HepG2 (cell line): ENCODE measurements around the gene FBXO10.

ENCODE experiments used
- CHD4 ChIP-seq: fragments of 200-600 bp; sonication (generic); IDR thresholded peaks from 2 replicates; pipeline ENCODE4 v1.7.0; 2017; ENCODE audit warnings: mild to moderate bottlenecking, low read length, borderline replicate concordance
- KDM5A ChIP-seq: fragments of 200-600 bp; sonication (generic); IDR thresholded peaks from 2 replicates; pipeline ENCODE4 v1.7.0; 2018; ENCODE audit warnings: antibody characterized with exemption, mild to moderate bottlenecking, low read length, borderline replicate concordance
- KLF6 ChIP-seq: IDR thresholded peaks from 2 replicates; pipeline ENCODE4 v1.8.0; 2016; ENCODE audit warnings: missing biosample characterization, missing genetic modification reagents
- TAF1 ChIP-seq: sonication (generic); formaldehyde crosslinking; IDR thresholded peaks from 2 replicates; pipeline ENCODE4 v1.4.0; 2020; ENCODE audit warnings: missing genetic modification reagents

DNA sequence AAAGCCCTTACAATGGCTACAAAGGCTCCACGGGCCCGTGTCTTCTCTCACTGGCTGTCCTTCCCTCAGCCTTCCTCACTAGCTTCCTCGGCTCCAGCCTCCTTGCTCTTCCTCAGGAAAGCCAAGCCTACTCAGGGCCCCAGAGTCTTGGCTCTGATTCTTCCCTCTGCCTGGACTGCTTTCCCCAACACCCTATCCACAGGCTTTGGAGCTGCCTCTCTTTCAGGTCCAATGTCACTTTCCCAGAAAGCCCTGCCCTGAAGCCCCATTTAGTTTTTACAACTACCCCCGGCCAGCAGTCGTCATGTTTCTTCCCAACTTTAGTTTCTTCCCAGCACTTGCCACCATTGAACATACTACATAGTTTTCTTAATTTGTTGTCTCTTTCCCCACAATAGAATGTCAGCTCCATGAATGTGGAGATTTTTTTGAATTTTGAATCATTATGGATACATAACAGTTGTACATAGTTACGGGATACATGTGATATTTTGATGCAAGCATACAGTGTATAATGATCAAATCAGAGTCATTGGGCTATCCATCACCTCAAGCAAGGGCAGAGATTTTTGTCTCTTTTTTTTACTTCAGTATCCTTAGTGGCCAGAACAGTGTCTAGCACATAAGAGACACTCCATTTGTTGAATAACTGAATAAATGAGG, 33.7 kb upstream of the FBXO10 start:
- TF ChIP-seq KDM5A, result no peak
- no peak for TF ChIP-seq CHD4
- no peak for TF ChIP-seq KLF6 (CRISPR knock-in tag)
- TF ChIP-seq TAF1 (CRISPR knock-in tag), result no peak
